GM18867 (cell line): ENCODE measurements around the gene CEP170.
"Not testable (repeated sequence)": the region's sequence is repeated elsewhere in the genome, so short reads cannot be mapped to it uniquely, and the experiment has no call there.

Experiments
- ATAC-seq: cut with Tn5 transposase; IDR thresholded peaks from one replicate; pipeline ENCODE4 v1.9.1; 2021; ENCODE audit warnings: mild to moderate bottlenecking, moderate library complexity; ENCODE audit not compliant: unreplicated experiment

Gene CEP170

DNA sequence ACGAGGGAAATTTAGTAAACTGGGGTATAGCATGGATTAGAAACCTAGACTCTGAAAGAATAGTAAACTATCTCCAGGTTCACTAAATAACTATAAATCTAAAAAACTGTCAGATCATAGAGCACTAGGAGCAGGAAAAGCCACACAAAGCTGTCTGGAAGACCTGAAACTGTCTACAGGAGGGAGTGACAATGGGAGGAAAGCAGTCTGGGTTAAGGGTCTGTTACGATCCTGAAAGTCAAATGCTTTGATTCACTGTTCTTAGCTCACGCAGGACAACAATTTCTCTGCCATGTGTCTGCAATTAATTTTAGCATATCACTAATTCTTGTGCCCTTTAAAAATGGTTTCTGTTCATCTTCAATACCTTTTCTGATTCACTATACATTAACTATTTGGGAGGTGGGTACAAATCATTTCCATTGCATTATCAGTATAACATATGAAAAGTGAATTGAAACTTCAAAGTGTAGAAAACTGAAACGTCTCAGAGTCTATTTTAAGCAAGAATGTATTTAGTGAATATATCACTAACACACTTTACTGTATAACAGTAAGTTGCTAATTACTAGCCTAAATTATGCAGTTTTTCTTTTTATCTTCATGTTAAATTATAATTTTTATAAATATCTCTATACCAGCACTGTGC, 18.4 kb downstream of the CEP170 start:
- peak; percentile 66 for ATAC-seq

DNA sequence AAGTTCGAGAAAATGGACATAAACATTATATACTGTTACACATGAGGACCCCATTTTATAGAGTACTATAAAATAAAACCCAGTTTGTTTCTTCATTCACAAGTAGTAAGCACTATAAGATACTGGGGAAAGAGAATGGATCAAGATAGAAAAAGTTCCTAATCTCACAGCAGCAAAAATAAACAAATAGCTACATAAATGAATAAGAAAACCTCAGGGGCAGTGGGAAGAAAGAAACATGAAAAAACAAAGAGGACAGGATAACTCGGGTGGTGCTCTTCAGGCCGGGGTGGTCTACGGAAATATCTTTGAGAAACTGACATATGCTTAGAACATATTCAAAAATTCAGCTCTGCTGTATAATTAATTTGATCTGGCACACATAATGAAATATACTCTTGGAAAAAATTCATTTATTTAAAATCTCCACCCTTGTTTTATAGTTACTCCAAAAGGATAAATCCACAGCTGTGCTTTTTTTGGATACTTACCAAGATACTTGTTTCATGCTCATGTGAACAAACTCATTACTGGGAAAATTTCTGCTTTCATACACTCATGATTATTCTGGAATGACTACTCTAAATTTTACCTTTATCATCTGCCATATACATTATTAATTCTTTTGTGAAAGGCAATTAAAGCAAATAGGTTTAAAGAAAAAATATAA, 20.0 kb downstream of the CEP170 start:
- ATAC-seq: no peak

DNA sequence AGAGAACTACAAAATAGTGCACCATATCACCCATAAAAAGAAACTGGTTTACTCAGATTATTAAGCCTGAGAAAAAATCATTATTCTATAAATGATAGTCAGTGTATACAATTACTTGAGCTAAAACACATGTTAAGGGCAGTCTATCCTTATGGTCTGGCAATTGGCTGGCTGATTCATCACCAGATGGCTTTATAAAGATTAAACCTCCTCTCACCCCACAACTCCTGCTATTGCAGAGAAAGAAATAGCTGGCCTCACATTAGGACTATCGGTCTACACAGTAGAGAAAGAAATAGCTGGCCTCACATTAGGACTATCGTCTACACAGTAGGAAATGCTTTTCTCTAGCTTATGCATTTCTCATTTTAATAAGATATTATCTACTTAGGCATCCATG, 21.2 kb downstream of the CEP170 start:
- ATAC-seq: no peak

DNA sequence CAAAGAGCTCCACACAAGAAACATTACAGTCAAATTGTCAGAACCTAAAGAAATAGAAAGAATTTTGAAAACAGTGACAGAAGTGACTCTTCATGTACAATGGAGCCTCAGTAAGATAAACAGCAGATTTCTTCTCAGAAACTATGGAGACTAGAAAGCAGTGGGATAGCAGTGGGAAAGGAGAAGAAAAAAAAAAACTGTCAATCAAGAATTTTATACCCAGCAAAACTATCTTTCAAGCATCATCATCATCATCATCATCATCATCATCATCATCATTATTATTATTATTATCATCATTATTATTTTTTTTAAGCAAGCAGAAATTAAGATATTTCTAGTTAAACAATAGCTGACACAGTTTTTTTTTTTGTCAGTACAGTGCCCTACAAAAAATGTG, 24.2 kb downstream of the CEP170 start:
- ATAC-seq: no peak

DNA sequence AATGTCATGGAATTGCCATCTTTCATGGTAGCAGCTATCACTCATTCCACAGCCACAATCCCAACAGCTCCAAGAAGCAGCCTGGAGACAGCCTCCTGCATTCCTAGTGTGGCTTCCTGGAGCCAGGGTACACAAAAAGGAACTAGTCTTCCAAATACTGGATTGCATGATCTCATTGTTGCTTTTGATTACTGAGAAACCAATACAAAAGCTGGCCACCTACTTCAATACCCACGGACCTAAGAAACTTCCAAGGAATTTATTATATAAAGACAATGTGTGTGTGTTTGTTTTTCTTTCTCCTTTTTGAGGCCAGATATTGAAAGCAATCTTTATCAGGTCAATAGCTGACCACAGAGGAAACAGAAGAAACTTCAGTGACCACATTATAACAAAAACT, 25.6 kb downstream of the CEP170 start:
- ATAC-seq: no peak

DNA sequence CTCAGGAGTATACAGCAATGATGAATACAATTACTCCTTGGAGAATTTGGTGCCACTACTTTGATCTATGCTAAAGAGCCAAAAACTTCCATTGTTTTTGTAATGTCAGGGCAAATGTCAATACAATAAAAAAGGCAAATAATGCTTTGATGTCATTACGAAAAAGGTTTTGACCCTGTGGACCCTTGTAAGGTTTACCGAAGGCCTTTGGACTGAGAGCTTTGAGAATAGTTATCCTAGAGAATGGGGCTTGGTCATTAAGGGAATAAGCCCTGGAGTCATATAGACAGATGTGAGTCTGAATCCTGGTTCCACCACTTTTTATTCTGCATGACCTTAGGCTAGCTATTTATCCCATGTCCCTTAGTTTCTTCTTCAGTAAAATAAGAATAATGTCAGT, 27.5 kb downstream of the CEP170 start:
- ATAC-seq: no peak

DNA sequence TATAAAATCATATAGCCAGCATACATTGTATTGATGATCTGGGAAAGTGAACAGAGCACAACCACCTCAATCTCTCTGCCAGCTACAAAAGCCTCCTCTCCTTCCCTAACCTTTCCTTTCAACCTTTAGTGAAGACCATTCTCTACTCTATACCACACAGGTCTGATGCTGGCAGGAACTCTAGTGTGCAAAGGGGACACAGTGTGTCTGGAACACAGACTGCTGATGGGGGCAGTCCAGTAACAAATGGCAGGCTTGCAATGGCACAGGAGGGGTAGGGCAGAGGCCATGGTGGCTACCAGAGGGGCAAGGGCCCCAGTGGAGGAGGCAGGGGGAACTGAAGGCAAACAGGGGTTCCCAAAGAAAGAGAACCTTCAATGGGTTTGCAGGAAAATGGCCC, 37.0 kb downstream of the CEP170 start:
- no peak for ATAC-seq

DNA sequence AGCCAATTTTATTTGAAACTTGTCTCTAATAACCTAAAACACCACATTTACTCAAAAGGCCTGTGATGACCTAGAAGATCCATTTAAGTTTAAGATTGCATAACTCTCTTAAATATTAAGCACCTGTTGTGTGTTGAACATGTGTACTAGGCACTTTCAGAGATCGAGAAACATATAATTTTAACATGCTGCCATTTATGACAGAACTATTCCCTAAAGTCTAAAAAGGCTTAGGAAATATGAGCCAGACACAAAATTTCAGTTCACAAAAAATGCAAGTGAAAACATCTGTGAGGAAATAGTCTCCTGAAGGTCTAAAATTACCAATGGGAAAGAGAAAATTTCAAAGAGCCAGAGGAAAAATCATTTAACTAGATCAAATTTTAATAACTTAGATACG, 37.7 kb downstream of the CEP170 start:
- ATAC-seq: no peak

DNA sequence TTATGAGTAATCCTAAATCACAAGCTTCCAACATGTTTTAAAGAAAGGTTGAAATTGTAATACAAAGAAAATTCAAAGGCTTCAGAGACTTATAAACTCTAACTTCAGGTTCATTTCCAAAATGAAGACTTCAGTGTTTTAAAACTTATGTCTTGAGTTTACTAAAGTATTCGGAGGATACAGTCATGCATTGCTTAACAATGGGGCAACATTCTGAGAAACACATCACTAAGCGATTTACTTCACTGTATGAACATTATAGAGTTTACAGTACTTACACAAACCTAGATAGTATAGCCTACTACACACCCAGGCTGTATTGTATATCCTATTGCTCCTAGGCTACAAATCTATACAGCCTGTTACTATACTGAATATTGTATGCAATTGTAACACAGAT, 38.3 kb downstream of the CEP170 start:
- ATAC-seq: no peak

DNA sequence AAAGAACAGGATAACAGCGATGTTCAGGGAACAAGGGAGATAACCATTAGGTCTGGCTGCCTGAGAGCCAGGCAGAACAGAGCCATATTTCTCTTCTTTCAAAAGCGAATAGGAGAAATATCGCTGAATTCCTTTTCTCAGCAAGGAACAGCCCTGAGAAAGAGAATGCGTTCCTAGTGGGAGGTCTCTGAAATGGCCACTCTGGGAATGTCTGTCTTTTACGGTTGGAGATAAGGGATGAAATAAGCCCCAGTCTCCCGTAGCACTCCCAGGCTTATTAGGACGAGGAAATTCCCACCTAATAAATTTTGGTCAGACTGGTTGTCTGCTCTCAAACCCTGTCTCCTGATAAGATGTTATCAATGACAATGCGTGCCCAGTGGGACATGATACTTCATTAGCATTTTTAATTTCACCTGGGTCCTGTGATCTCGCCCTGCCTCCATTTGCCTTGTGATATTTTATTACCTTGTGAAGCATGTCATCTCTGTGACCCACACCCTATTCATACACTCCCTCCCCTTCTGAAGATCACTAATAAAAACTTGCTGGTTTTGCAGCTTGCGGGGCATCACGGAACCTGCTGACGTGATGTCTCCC, 39.7 kb downstream of the CEP170 start:
- ATAC-seq: not testable (repeated sequence)

DNA sequence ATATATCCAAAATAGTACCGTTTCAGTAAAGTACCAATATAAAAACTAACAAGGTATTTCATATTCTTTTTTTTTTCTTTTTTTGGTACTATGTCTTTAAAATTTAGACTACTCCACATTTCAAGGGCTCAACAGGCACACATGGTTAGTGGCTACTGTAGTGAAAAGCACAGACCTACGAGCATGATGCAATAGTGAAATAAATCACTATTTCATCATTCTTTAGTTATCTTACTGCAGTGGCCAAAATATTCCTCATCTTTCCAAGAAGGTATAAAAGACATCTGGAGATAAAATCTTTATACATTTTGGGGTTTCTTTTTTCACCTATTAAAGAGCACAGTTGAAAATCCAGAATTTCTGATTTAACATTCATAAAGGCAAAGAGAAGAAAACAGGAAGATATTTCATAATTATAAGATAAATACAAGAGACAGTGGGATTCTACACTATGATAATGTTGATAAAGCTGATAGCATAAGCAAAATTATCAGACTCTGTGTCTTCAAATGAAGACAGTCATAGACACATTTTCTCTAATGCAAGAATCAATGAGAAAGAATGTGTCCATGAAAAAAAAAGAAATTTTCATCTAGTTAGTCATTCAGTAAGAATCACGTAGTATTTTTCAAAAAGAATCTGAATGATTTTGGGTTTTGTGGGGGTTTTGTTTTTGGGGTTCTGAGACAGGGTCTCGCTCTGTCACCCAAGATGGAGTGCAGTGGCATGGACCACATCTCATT, 41.9 kb downstream of the CEP170 start:
- ATAC-seq: no peak

DNA sequence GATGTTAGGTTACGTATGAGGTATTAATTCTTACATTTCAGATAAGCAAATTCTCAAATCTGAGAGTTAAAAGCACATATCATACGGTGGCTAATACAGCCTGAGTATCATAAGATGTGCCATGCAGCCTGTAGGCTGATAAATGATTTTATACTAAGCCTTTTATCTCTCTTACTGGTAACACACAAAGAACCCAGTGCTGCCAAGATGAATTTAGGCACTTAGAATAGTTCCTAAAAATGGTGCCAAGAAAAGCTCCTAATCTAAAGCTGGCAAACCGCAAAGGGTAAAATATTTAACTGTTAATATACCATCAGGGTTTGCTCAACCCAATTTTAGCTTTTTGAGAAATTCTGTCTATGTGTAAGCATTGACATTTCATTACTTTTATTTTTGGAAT, 43.1 kb downstream of the CEP170 start:
- not testable (repeated sequence) for ATAC-seq

DNA sequence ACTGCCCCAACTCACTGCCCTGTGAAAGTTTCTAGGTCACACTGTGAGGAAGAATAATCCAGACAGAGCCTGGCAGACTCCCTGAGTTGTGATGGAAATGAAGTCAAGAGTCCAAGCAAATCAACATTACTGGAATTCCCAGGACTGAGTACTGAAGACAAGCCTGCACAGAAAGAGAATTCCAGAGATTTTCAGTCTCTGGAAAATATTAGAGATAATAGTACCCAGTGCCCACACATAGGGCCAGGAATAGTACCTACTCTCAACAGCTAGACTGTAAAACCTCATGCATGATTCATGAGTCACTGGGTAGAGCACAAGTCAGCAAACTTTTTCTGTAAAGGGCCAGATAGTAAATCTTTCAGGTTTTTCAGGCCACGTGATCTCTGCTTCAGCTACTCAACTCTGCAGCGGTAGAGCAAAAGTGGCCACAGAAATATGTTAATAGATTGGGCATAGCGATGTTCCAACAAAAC, 50.0 kb downstream of the CEP170 start:
- not testable (repeated sequence) for ATAC-seq

DNA sequence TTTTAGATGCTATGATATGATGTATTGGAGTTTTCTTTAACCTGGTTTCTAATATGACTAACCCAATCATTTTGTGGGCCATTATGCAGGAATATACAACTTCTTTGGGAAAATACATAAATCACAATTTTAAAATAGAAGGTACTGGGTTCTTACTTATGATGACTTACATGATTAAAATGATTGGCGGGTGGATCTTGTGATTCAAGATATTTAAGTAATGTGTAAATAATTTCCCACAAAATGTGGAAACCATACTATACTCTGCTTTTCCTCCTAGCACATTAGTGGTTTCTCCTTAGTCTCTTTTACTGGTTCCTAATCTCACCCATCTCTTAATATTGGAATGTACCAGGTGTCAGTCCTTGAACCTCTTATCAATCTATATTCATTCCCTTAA, 50.7 kb downstream of the CEP170 start:
- not testable (repeated sequence) for ATAC-seq

DNA sequence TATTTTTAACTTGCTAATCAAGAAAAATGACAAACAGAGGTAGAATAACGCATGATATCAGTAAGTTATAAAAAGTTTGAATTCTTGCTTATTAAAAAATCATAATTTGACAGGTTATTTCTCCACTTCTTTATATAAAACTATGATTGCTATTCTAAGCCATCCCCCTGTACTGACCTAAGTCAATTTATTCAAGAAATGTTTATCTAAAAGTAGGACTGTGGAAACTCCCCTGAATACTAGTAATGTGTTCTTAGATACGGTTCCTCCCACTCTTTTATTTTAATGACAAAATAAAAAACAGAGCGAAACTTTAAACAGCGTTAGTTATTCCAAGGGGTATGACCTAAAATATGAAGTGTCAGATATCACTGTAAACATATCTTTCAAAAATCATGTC, 51.9 kb downstream of the CEP170 start:
- ATAC-seq: not testable (repeated sequence)

DNA sequence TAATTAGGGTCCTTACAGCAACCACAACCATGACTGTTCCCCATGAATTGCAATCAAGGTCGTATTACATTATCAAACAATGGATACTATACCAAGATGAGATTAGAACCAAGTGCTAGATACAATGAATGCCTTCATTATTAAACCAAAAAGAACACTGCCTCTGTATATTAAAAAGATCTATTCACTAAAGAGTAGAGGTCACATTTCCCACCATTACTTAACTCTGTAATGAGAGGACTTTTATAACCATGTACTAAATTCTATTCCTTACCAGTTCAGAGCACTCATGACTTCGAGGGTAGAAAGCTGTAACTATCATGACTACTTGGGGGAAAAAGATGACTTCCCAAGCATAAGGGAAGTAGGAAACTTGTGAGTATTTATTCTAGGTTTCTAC, 53.8 kb downstream of the CEP170 start:
- not testable (repeated sequence) for ATAC-seq

DNA sequence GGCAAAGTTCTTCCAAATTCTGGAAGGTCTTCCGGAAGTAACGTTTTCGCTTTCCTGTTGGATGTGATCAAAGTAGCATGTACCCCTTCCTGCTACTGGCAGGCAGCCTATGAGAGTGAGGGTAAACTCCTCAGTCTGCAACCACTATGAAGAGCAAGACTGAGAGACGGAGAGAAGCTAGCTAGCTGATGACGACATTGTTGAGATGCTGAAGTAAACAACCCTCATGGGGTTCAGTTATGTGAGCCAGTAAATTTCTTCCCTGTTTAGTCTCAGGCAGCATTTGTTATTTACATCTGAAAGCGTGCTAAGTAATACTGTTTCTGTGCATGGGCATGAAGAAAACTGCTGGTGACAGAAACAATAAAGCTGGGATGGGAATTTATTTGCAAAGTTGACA, 57.6 kb downstream of the CEP170 start:
- not testable (repeated sequence) for ATAC-seq

DNA sequence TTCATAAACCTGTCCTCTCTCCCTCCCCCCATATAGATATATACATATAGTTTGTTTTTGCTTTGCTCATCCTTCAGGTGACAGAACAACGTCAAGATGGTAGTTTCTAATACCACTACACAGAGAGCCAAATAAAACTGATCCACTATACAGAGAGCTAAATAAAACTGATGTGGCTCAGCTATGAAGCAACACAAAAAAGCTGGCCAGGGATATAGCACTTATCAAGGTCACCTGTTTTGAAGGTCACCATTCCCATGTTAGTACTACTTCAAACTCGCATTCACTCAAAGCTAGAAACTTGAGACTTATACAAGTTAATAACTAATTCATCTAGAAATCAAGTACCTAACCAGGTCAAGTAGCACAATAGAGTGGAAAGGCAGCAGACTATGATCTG, 61.8 kb downstream of the CEP170 start:
- not testable (repeated sequence) for ATAC-seq

DNA sequence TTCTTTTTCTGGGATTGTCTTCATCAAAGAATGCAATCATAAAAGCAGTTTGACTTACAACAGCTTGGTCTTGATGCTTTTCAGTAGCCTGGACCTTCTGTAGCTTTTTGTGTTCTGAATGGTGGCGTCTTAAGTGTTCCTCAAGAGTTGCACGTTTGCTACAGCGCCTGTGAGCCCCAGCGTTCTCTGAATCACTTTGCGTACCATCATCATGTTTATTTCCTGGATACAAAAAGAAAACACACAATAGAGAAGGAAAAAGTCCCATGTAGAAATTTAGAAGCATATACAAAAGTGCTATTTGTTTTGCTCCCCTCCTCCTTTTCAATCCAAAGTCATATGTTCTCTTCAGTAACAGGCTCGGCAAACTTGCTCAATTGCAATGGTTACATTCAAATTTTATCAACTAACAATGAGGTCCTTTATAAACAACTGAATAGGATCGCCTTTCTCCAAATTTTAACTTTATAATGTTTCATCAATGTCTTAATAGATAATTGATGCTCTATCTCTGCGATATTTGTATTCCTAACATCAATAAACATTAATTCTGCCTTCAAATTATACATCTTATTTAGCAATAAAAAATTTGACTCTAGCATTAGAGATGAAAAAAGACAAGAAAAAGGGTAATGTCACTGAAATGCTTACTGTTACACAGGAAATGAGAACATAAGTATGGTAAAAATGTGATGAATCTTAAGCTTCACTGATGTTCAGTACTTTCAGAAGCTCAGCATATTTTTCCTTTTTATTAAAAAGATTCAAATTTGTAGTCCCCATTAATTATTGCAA, 68.7 kb downstream of the CEP170 start:
- ATAC-seq: not testable (repeated sequence)

DNA sequence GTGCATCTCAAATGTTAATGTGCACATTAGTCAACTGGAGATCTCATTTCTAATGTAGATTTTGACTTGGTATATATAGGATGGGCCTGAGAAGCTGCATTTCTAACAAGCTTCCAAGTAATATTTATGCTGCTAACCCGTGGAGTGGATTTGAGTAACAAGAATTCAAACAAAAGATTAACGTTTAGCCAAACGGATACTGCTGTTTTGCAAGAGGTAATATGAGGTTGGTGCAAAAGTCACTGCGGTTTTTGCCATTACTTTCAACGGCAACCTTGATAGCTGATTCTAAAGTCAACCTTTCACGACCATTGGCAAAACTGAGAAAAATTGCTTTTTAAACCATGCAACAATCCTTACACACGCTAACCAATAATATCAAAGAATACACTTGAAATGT, 70.3 kb downstream of the CEP170 start:
- ATAC-seq: not testable (repeated sequence)

DNA sequence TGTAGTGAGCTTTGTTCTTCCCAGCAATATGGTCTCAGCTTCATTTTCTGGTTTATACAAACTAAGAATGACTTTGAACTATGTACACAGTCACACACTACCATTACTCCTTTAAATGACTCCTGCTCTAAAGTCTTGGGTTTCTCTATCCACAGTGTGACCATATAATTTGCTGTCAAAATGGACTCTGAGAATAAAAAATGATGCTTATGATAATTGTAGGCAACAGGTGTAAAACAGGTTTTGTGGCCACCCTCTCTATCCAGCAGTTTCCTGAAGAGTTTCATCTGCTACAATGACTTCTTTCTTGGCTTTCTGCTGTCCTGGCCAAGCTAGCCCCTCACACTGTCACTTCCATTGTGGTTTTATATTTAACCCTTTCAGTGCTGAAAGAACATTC, 71.4 kb downstream of the CEP170 start:
- not testable (repeated sequence) for ATAC-seq
